Gastroesophageal sphincter (tissue), 4 donors: ENCODE results near the gene SND1. TPM values are rescaled to one million over a fixed set of nuclear protein-coding genes. Genes with fewer than 3 reads are reported as not detected.

Experiments
- ATAC-seq: fragments of 150-250 bp; one replicate; pipeline ENCODE4 v1.9.1; 2016; ENCODE audit warnings: mild to moderate bottlenecking, moderate library complexity
- H3K27ac ChIP-seq, 4 donors: fragments of 200-600 bp; sonication (generic) in 3 of 4; 1 replicate in 3 of 4; 2 replicates in 1 of 4; pipeline ENCODE4 v1.5.1; 2016 to 2019
- H3K27me3 ChIP-seq: fragments of 200-600 bp; sonication (generic); one replicate; pipeline ENCODE4 v1.5.1; 2019
- H3K36me3 ChIP-seq, 2 donors: fragments of 200-600 bp; sonication (generic); one replicate each; pipeline ENCODE4 v1.5.1; 2019; ENCODE audit warnings: control low read depth in 1 of 2
- H3K4me1 ChIP-seq, 3 donors: fragments of 200-600 bp; sonication (generic); 1 replicate in 2 of 3; 2 replicates in 1 of 3; pipeline ENCODE4 v1.5.1; 2016 to 2019; ENCODE audit warnings: control low read depth in 2 of 3
- H3K4me3 ChIP-seq, 2 donors: fragments of 200-600 bp; sonication (generic); one replicate each; pipeline ENCODE4 v1.5.1; 2019; ENCODE audit warnings: mild to moderate bottlenecking in 1 of 2, moderate library complexity in 1 of 2
- H3K9me3 ChIP-seq, 3 donors: fragments of 200-600 bp; sonication (generic); one replicate each; pipeline ENCODE4 v1.5.1; 2017 to 2019; ENCODE audit warnings: control low read depth in 2 of 3
- EP300 ChIP-seq: sonication (generic); formaldehyde crosslinking; IDR thresholded peaks from one replicate; pipeline ENCODE4 v1.6.1; 2017; ENCODE audit warnings: antibody characterized with exemption, mild to moderate bottlenecking
- POLR2A ChIP-seq, 2 donors: fragments of 450-650 bp; IDR thresholded peaks; one replicate each; pipeline ENCODE4 v1.6.1; 2017; ENCODE audit warnings: antibody characterized with exemption in 2 of 2, mild to moderate bottlenecking in 2 of 2, moderate library complexity in 1 of 2
- POLR2AphosphoS5 ChIP-seq: sonication (generic); formaldehyde crosslinking; IDR thresholded peaks from one replicate; pipeline ENCODE4 v1.6.1; 2017; ENCODE audit warnings: antibody characterized with exemption
- WGBS, 2 donors: methylation state at CpG; one replicate each; pipeline ENCODE4 v1.1.5; 2018; ENCODE audit warnings: low coverage in 1 of 2; 5-methylcytosine and 5-hydroxymethylcytosine counted together
- total RNA-seq, 4 donors: library from RNA; depleted of rRNA; stranded (reverse); fragments of >200 nt; gene quantifications; one replicate each; pipeline ENCODE4 v1.1.0, GENCODE V29; 2016
- TF ChIP-seq, protein P1 (sequence below), 4 experiments: fragments of 200-600 bp in 2 of 4; fragments of 450-650 bp in 2 of 4; sonication (generic) in 1 of 4; IDR thresholded peaks; one replicate each; pipeline ENCODE4 v1.5.1; 2017 to 2019; ENCODE audit warnings: antibody characterized with exemption in 4 of 4, mild to moderate bottlenecking in 2 of 4, moderate library complexity in 2 of 4

SND1 gene
- total RNA-seq, 4 donors from 2014 or later: 97.1 to 119 (median 103) TPM

DNA sequence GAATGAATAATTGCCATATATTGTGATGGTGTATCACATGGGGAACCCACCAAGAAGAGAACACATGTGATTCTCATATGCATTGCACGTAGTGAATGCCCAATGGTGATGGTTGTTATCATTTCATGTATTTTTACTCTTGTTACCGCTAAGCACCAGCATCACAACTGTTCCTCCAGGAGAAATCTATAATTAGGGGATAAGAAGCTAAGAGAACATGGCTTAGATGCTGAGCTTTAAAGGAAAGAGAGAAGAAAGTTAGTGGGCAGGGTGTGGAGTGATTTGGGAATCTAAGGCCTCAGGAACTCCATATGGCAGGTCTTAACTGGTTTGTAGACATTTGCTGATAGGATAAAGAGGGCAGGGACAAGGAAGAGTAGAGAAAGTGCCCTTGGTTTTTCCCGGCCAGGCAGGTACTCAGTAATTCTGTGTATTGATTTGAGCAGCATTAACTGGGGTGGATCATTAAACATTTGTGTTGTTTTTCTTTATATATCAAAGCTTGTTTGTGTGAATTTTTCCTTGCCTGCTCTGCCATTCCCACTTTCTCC lies 233.3 kb downstream of the SND1 start:
- Histone ChIP-seq H3K4me1 (peaks cover 0 to 42% (median 0%) of the 10 kb centered on the region in 3 donors), H3K9me3 (no peaks in the 10 kb centered on the region), H3K27me3 (no peaks in the 10 kb centered on the region), H3K4me3 (no peak overlapping the region), H3K36me3 (peaks cover 0 to 18% of the 10 kb centered on the region in 2 donors), H3K27ac (no peak overlapping the region)
- 85 to 91% methylated on average over 3 of the region's 3 CpGs for WGBS, 2 donors
- TF ChIP-seq EP300: no peak
- no peak for TF ChIP-seq POLR2A (IDR thresholded peaks at IDR 0.05)
- no peak for TF ChIP-seq POLR2AphosphoS5
- TF ChIP-seq, protein P1, sequence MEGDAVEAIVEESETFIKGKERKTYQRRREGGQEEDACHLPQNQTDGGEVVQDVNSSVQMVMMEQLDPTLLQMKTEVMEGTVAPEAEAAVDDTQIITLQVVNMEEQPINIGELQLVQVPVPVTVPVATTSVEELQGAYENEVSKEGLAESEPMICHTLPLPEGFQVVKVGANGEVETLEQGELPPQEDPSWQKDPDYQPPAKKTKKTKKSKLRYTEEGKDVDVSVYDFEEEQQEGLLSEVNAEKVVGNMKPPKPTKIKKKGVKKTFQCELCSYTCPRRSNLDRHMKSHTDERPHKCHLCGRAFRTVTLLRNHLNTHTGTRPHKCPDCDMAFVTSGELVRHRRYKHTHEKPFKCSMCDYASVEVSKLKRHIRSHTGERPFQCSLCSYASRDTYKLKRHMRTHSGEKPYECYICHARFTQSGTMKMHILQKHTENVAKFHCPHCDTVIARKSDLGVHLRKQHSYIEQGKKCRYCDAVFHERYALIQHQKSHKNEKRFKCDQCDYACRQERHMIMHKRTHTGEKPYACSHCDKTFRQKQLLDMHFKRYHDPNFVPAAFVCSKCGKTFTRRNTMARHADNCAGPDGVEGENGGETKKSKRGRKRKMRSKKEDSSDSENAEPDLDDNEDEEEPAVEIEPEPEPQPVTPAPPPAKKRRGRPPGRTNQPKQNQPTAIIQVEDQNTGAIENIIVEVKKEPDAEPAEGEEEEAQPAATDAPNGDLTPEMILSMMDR (IDR thresholded peaks at IDR 0.05): no peak
- no peak for ATAC-seq

DNA sequence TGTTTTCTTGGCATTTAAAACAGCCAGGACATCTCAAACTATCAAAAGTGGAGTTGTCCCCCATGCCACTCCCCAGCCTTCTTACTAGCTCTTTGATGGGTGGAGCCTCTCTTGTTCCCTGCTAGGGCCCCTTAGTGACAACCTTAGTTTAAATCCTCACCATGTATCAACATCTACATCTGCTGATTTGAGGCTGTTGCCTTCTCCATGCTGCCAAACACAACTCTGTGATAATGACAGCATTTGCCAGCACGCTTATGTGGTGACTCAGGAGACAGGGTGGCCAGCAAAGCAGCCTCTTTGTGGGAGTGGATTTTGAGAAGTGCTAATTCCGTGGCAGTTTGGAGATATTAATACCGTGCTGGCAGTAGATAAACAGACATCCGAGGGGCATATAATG lies 233.8 kb downstream of the SND1 start:
- TF ChIP-seq, protein P1 (IDR thresholded peaks at IDR 0.05): no peak
- TF ChIP-seq POLR2AphosphoS5 (no peak), POLR2A (IDR thresholded peaks at IDR 0.05) (no peak), EP300 (no peak)
- peaks cover 0 to 18% of the 10 kb centered on the region in 2 donors for H3K36me3 ChIP-seq
- WGBS, 2 donors: 23 to 59% methylated on average over 3 to 4 of the region's 4 CpGs
- H3K27ac ChIP-seq: no peak overlapping the region
- no peak for ATAC-seq
- peaks cover 0 to 42% (median 0%) of the 10 kb centered on the region in 3 donors for H3K4me1 ChIP-seq
- H3K9me3 ChIP-seq: no peaks in the 10 kb centered on the region
- H3K4me3 ChIP-seq: no peak overlapping the region
- H3K27me3 ChIP-seq: no peaks in the 10 kb centered on the region

DNA sequence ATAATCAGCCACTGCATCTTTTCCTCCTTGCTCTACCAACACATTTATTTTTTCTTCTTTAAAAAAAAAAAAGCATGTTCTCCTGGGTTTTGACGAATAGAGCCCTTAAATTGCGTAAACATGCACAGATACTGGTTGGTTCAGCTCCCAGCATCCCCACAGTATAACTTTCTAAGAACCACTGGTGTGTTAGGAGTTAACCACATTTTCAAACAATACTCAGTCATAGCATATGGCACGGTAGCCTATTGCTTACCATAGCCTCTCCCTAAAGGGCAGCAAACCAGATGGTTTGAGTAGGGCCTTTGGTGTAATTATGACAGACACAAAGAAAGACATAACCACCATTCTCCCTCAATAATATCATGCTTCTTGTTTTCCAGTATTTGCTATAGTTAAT lies 234.3 kb downstream of the SND1 start:
- Histone ChIP-seq H3K4me1 (peaks cover 0 to 42% (median 0%) of the 10 kb centered on the region in 3 donors), H3K36me3 (peaks cover 0 to 18% of the 10 kb centered on the region in 2 donors), H3K4me3 (no peak overlapping the region), H3K27me3 (no peaks in the 10 kb centered on the region), H3K27ac (no peak overlapping the region), H3K9me3 (no peaks in the 10 kb centered on the region)
- ATAC-seq: no peak
- WGBS, 2 donors: 30 to 62% methylated on average over 1 to 3 of the region's 3 CpGs
- no peak for TF ChIP-seq POLR2AphosphoS5
- TF ChIP-seq, protein P1 (IDR thresholded peaks at IDR 0.05): no peak
- no peak for TF ChIP-seq EP300
- TF ChIP-seq POLR2A (IDR thresholded peaks at IDR 0.05): no peak

DNA sequence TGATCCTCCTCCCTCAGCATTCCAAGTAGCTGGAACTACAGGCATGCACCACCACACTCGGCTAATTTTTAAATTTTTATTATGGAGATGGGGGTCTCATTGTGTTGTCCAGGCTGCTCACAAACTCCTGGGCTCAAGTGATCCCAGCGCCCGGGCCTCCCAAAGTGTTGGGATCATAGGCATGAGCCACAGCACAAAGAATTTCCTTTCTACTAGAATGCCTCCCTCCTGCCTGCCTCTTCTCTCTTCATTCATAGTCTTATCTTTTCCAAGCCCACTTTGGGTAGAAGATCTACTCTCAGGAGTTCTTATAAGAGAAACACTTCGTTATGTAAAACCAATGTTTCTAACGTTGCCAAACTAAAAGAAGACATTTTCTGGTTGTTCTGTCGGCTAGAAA lies 235.1 kb downstream of the SND1 start:
- no peaks in the 10 kb centered on the region for H3K27me3 ChIP-seq
- ATAC-seq: no peak
- H3K27ac ChIP-seq: no peak overlapping the region
- H3K4me1 ChIP-seq: peaks cover 0 to 49% (median 0%) of the 10 kb centered on the region in 3 donors
- WGBS, 2 donors: 76 to 91% methylated on average over 3 to 6 of the region's 6 CpGs
- no peaks in the 10 kb centered on the region for H3K9me3 ChIP-seq
- H3K36me3 ChIP-seq: peaks cover 0 to 21% of the 10 kb centered on the region in 2 donors
- H3K4me3 ChIP-seq: no peak overlapping the region
- TF ChIP-seq POLR2AphosphoS5 (no peak), POLR2A (IDR thresholded peaks at IDR 0.05) (no peak), EP300 (no peak)
- TF ChIP-seq, protein P1 (IDR thresholded peaks at IDR 0.05): no peak

DNA sequence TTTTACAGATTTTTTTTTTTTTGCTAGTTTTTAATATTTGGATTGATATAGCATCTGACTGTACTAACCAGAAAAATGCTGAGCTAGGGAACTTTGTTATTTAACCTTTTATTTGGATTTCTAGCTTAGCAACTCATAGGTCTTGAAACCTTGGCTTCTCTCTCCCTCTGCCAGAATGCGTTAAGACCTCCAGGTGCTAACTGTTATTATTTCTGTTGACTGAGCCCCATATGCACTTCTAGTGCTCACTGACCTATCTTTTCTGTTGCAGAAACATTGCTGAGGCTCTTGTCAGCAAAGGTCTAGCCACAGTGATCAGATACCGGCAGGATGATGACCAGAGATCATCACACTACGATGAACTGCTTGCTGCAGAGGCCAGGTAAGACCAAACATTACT lies 235.6 kb downstream of the SND1 start:
- Histone ChIP-seq H3K27ac (no peak overlapping the region), H3K9me3 (no peaks in the 10 kb centered on the region), H3K4me1 (peaks cover 0 to 47% (median 0%) of the 10 kb centered on the region in 3 donors), H3K4me3 (no peak overlapping the region), H3K36me3 (peaks cover 0 to 22% of the 10 kb centered on the region in 2 donors), H3K27me3 (no peaks in the 10 kb centered on the region)
- no peak for TF ChIP-seq EP300
- TF ChIP-seq, protein P1 (IDR thresholded peaks at IDR 0.05): no peak
- TF ChIP-seq POLR2AphosphoS5: no peak
- no peak for TF ChIP-seq POLR2A (IDR thresholded peaks at IDR 0.05)
- 78 to 100% methylated on average over 1 to 3 of the region's 3 CpGs for WGBS, 2 donors
- ATAC-seq: no peak
